HEK293 (cell line): ENCODE measurements around the gene AMPD2.

Experiments
- CTCF ChIA-PET: fragments of 350-600 bp; formaldehyde crosslinking; extraction: SDS; loops from one replicate; lab custom pipeline; 2021; ENCODE audit warnings: antibody characterized with exemption; lab: Yijun Ruan, JAX
- POLR2A ChIA-PET: fragments of 300-600 bp; formaldehyde crosslinking; extraction: SDS; loops from one replicate; lab custom pipeline; 2020; ENCODE audit warnings: antibody characterized with exemption, inconsistent platforms; lab: Yijun Ruan, JAX
- H3K27ac ChIP-seq: fragments of 200-500 bp; sonication (Bioruptor generic); 2 replicates; pipeline ENCODE4 v1.5.1; 2014; ENCODE audit warnings: low read depth, low read length, control low read depth, inconsistent platforms; ENCODE audit errors: extremely low read depth
- H3K36me3 ChIP-seq, 2 experiments: fragments of 200-500 bp in 1 of 2; sonication (Bioruptor generic) in 1 of 2; 1 replicate in 1 of 2; 2 replicates in 1 of 2; pipeline ENCODE4 v1.5.1; 2014 to 2017; ENCODE audit warnings: inconsistent platforms in 2 of 2, low read length in 2 of 2; ENCODE audit not compliant: control insufficient read depth in 2 of 2, insufficient read depth in 1 of 2
- H3K4me1 ChIP-seq: fragments of 200-500 bp; sonication (Bioruptor generic); 2 replicates; pipeline ENCODE4 v1.5.1; 2014; ENCODE audit warnings: mild to moderate bottlenecking, low read length, inconsistent platforms; ENCODE audit not compliant: control insufficient read depth, insufficient read depth
- H3K4me3 ChIP-seq: 2 replicates; pipeline ENCODE4 v1.5.1; 2011; ENCODE audit warnings: low read depth, mild to moderate bottlenecking, control low read depth, low read length, moderate library complexity
- H3K9me3 ChIP-seq: fragments of 200-500 bp; sonication (Bioruptor generic); 2 replicates; pipeline ENCODE4 v1.5.1; 2014; ENCODE audit warnings: low read depth, low read length, inconsistent platforms; ENCODE audit not compliant: control insufficient read depth, insufficient read depth
- BCL11A ChIP-seq: fragments of 450-650 bp; formaldehyde crosslinking; IDR thresholded peaks from 2 replicates; pipeline ENCODE4 v1.5.1; 2016; ENCODE audit warnings: low read depth, missing biosample characterization, missing genetic modification characterization
- EGR2 ChIP-seq: fragments of 450-650 bp; formaldehyde crosslinking; IDR thresholded peaks from 2 replicates; pipeline ENCODE4 v1.5.1; 2016; ENCODE audit warnings: low read depth, missing biosample characterization, missing genetic modification characterization
- GFI1B ChIP-seq: fragments of 450-650 bp; formaldehyde crosslinking; IDR thresholded peaks from 2 replicates; pipeline ENCODE4 v1.5.1; 2016; ENCODE audit warnings: missing biosample characterization, missing genetic modification characterization
- GLIS1 ChIP-seq: fragments of 450-650 bp; formaldehyde crosslinking; IDR thresholded peaks from 2 replicates; pipeline ENCODE4 v1.5.1; 2016; ENCODE audit warnings: missing biosample characterization, missing genetic modification characterization
- HOXA7 ChIP-seq: sonication (generic); formaldehyde crosslinking; IDR thresholded peaks from 2 replicates; pipeline ENCODE4 v1.8.1; 2022; ENCODE audit warnings: missing genetic modification reagents, borderline replicate concordance
- IKZF3 ChIP-seq: fragments of 450-650 bp; IDR thresholded peaks from 2 replicates; pipeline ENCODE4 v1.5.0; 2018; ENCODE audit warnings: missing biosample characterization, mild to moderate bottlenecking, missing genetic modification characterization, moderate library complexity
- MEIS1 ChIP-seq: sonication (generic); formaldehyde crosslinking; IDR thresholded peaks from 2 replicates; pipeline ENCODE4 v1.8.1; 2022; ENCODE audit warnings: missing genetic modification reagents, mild to moderate bottlenecking, borderline replicate concordance
- SALL2 ChIP-seq: fragments of 450-650 bp; formaldehyde crosslinking; IDR thresholded peaks from 2 replicates; pipeline ENCODE4 v1.5.0; 2017; ENCODE audit warnings: missing biosample characterization, mild to moderate bottlenecking, missing genetic modification characterization, borderline replicate concordance
- SP7 ChIP-seq: fragments of 450-650 bp; formaldehyde crosslinking; IDR thresholded peaks from 2 replicates; pipeline ENCODE4 v1.5.1; 2016; ENCODE audit warnings: missing biosample characterization, missing genetic modification characterization
- ZBTB1 ChIP-seq: fragments of 450-650 bp; formaldehyde crosslinking; IDR thresholded peaks from 2 replicates; pipeline ENCODE4 v1.5.1; 2016; ENCODE audit warnings: missing biosample characterization, missing genetic modification characterization
- ZBTB48 ChIP-seq: fragments of 450-650 bp; formaldehyde crosslinking; IDR thresholded peaks from 2 replicates; pipeline ENCODE4 v1.5.1; 2016; ENCODE audit warnings: missing biosample characterization, missing genetic modification characterization
- ZEB2 ChIP-seq: fragments of 450-650 bp; formaldehyde crosslinking; IDR thresholded peaks from 2 replicates; pipeline ENCODE4 v1.5.1; 2016; ENCODE audit warnings: missing biosample characterization, missing genetic modification characterization
- ZFHX2 ChIP-seq: fragments of 450-650 bp; formaldehyde crosslinking; conservative IDR thresholded peaks from 2 replicates; pipeline ENCODE4 v1.5.1; 2016; ENCODE audit warnings: missing biosample characterization, missing genetic modification characterization
- ZFP69B ChIP-seq: fragments of 450-650 bp; formaldehyde crosslinking; IDR thresholded peaks from 2 replicates; pipeline ENCODE4 v1.5.1; 2016; ENCODE audit warnings: missing biosample characterization, missing genetic modification characterization
- ZIC2 ChIP-seq: fragments of 450-650 bp; formaldehyde crosslinking; IDR thresholded peaks from 2 replicates; pipeline ENCODE4 v1.5.1; 2016; ENCODE audit warnings: missing biosample characterization, missing genetic modification characterization
- ZNF146 ChIP-seq: fragments of 450-650 bp; formaldehyde crosslinking; IDR thresholded peaks from 2 replicates; pipeline ENCODE4 v1.5.1; 2016; ENCODE audit warnings: missing biosample characterization, missing genetic modification characterization
- ZNF169 ChIP-seq: fragments of 450-650 bp; formaldehyde crosslinking; IDR thresholded peaks from 2 replicates; pipeline ENCODE4 v1.5.1; 2016; ENCODE audit warnings: missing biosample characterization, missing genetic modification characterization
- ZNF341 ChIP-seq: fragments of 450-650 bp; formaldehyde crosslinking; IDR thresholded peaks from 2 replicates; pipeline ENCODE4; 2016; ENCODE audit warnings: low read depth, missing biosample characterization, missing genetic modification characterization
- ZNF600 ChIP-seq: fragments of 450-650 bp; formaldehyde crosslinking; IDR thresholded peaks from 2 replicates; pipeline ENCODE4 v1.5.1; 2016; ENCODE audit warnings: missing biosample characterization, missing genetic modification characterization
- ZNF629 ChIP-seq: fragments of 450-650 bp; formaldehyde crosslinking; IDR thresholded peaks from 2 replicates; pipeline ENCODE4 v1.5.1; 2017; ENCODE audit warnings: missing biosample characterization, missing genetic modification characterization
- ZNF76 ChIP-seq: fragments of 450-650 bp; formaldehyde crosslinking; IDR thresholded peaks from 2 replicates; pipeline ENCODE4; 2016; ENCODE audit warnings: low read depth, missing biosample characterization, missing genetic modification characterization, borderline replicate concordance
- ZXDB ChIP-seq: fragments of 450-650 bp; formaldehyde crosslinking; IDR thresholded peaks from 2 replicates; pipeline ENCODE4 v1.5.1; 2016; ENCODE audit warnings: missing biosample characterization, missing genetic modification characterization
- TF ChIP-seq, protein P1 (sequence below): fragments of 450-650 bp; formaldehyde crosslinking; IDR thresholded peaks from 2 replicates; pipeline ENCODE4 v1.5.1; 2016; ENCODE audit warnings: missing biosample characterization, missing genetic modification characterization, borderline replicate concordance

AMPD2 gene

DNA sequence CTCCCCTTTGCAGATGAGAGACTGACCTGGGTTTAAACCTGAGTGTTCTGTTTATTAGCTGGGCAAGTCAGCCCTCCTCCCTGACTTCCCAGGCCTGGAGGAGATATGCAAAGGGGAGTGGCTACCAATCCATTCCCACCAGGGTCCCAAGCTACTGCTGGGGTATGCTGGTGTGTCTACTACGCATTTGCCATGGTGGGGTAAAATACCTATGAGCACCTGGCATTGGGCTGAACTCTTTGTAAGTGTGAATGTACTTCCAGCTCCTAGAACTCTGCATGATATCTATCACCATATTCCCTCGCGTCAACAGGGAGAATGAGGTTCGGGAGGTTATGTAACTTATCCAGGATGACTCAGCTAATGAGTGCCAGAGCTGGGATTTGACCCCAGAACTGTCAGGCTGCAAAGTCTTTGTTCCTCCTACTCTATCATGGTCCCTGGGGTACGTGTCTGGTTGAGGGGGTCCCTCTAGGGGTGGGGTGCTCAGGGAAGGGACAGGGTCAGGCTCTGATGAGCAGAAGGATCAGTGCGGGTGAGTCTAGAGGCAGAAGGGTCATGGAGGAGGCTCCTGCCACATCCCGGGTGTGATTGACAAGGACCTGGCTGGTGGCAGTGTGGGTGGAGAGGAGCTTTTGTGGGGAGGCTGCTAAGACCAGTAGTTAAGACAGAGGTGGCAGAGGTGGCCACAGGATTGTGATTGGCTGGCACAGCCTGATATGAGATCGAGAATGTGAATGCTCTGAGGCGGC is 16.7 kb downstream of the AMPD2 start (continued):
- TF ChIP-seq ZXDB (tag by site-specific recombination) (no peak), ZEB2 (tag by site-specific recombination) (peak; percentile 55; the same call in 1 of the 2 replicates), SALL2 (tag by site-specific recombination) (no peak), EGR2 (tag by site-specific recombination) (peak; percentile 86), ZBTB48 (tag by site-specific recombination) (no peak), ZNF146 (tag by site-specific recombination) (no peak), GFI1B (tag by site-specific recombination) (peak; percentile 18; the same call in 1 of the 2 replicates), ZNF341 (tag by site-specific recombination) (peak; percentile 11; the same call in 1 of the 2 replicates), GLIS1 (tag by site-specific recombination) (no peak), ZBTB1 (tag by site-specific recombination) (no peak), SP7 (tag by site-specific recombination) (peak; percentile 82; the same call in 1 of the 2 replicates), IKZF3 (tag by site-specific recombination) (0 out of 2 replicates have a peak, but pooled peaks have one; percentile 18), BCL11A (0 out of 2 replicates have a peak, but pooled peaks have one; percentile 44), ZNF169 (no peak), ZIC2 (tag by site-specific recombination) (0 out of 2 replicates have a peak, but pooled peaks have one; percentile 10), ZNF600 (tag by site-specific recombination) (peak; percentile 83), HOXA7 (no peak), ZFHX2 (peak; percentile 85), ZNF629 (tag by site-specific recombination) (peak; percentile 62; the same call in 1 of the 2 replicates), ZFP69B (no peak), ZNF76 (tag by site-specific recombination) (no peak)
- TF ChIP-seq, protein P1, sequence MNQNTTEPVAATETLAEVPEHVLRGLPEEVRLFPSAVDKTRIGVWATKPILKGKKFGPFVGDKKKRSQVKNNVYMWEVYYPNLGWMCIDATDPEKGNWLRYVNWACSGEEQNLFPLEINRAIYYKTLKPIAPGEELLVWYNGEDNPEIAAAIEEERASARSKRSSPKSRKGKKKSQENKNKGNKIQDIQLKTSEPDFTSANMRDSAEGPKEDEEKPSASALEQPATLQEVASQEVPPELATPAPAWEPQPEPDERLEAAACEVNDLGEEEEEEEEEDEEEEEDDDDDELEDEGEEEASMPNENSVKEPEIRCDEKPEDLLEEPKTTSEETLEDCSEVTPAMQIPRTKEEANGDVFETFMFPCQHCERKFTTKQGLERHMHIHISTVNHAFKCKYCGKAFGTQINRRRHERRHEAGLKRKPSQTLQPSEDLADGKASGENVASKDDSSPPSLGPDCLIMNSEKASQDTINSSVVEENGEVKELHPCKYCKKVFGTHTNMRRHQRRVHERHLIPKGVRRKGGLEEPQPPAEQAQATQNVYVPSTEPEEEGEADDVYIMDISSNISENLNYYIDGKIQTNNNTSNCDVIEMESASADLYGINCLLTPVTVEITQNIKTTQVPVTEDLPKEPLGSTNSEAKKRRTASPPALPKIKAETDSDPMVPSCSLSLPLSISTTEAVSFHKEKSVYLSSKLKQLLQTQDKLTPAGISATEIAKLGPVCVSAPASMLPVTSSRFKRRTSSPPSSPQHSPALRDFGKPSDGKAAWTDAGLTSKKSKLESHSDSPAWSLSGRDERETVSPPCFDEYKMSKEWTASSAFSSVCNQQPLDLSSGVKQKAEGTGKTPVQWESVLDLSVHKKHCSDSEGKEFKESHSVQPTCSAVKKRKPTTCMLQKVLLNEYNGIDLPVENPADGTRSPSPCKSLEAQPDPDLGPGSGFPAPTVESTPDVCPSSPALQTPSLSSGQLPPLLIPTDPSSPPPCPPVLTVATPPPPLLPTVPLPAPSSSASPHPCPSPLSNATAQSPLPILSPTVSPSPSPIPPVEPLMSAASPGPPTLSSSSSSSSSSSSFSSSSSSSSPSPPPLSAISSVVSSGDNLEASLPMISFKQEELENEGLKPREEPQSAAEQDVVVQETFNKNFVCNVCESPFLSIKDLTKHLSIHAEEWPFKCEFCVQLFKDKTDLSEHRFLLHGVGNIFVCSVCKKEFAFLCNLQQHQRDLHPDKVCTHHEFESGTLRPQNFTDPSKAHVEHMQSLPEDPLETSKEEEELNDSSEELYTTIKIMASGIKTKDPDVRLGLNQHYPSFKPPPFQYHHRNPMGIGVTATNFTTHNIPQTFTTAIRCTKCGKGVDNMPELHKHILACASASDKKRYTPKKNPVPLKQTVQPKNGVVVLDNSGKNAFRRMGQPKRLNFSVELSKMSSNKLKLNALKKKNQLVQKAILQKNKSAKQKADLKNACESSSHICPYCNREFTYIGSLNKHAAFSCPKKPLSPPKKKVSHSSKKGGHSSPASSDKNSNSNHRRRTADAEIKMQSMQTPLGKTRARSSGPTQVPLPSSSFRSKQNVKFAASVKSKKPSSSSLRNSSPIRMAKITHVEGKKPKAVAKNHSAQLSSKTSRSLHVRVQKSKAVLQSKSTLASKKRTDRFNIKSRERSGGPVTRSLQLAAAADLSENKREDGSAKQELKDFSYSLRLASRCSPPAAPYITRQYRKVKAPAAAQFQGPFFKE (tag by site-specific recombination): no peak

DNA sequence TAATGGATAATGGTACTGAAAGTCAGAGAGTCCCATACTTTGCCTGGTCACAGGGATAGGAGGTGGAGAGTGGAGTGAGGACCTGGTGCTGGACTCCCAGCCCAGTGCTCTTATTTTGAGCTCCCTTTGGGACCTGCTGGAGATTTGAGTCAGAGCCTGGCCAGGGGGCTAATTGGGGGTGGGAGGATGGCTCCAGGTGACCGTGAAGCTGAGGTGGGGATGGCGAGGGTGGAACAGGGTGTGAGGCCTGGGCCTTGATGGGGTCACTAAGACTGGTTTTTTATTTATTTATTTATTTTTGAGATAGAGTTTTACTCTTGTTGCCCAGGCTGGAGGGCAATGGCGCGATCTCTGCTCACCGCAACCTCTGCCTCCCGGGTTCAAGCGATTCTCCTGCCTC is 17.8 kb downstream of the AMPD2 start:
- Histone ChIP-seq H3K36me3 (no peaks in the 10 kb centered on the region), H3K9me3 (no peaks in the 10 kb centered on the region), H3K27ac (no peak overlapping the region), H3K4me3 (no peak overlapping the region), H3K4me1 (no peaks in the 10 kb centered on the region)
- ChIA-PET POLR2A (no interaction called here), CTCF (interaction anchor here (0.7 to 11.3 kb wide), 9 partner anchors 12 to 762 kb away, joined by 3 to 345 read pairs (median 6); partner anchors contain the start of genes AHCYL1, GNAI3 and GPR61)
- TF ChIP-seq MEIS1: no peak
- TF ChIP-seq, protein P1 (tag by site-specific recombination): no peak
